Type B pancreatic cell (in vitro differentiated cells): ENCODE data around the gene FHL2. TPM values are rescaled to one million over a fixed set of nuclear protein-coding genes. Genes with fewer than 3 reads are reported as not detected.

Experiments used
- DNase-seq: peaks from one replicate; pipeline ENCODE4 v3.0.0; 2021; ENCODE audit warnings: mixed read lengths; ENCODE audit not compliant: unreplicated experiment; ENCODE audit errors: extremely low spot score
- H3K27ac Mint-ChIP-seq: 2 replicates; pipeline ENCODE4 v1.8.0; 2021; ENCODE audit warnings: mild to moderate bottlenecking, mixed read lengths
- H3K27me3 Mint-ChIP-seq: 2 replicates; pipeline ENCODE4 v1.8.0; 2021; ENCODE audit warnings: mixed read lengths
- H3K36me3 Mint-ChIP-seq: 2 replicates; pipeline ENCODE4 v1.8.0; 2021; ENCODE audit warnings: mixed read lengths
- H3K4me1 Mint-ChIP-seq: one replicate; pipeline ENCODE4 v1.8.0; 2021; ENCODE audit warnings: mixed read lengths; ENCODE audit not compliant: unreplicated experiment
- H3K4me3 Mint-ChIP-seq: 2 replicates; pipeline ENCODE4 v1.8.0; 2021; ENCODE audit warnings: mild to moderate bottlenecking, mixed read lengths
- H3K9me3 Mint-ChIP-seq: 2 replicates; pipeline ENCODE4 v1.8.0; 2021; ENCODE audit warnings: mixed read lengths
- CTCF ChIP-seq: fragments of 200-600 bp; sonication (generic); conservative IDR thresholded peaks from 2 replicates; pipeline ENCODE4 v1.5.0; 2021; ENCODE audit warnings: antibody characterized with exemption, mild to moderate bottlenecking
- total RNA-seq: library from RNA; stranded (reverse); gene quantifications from 2 replicates; pipeline ENCODE4 v1.2.1, GENCODE V29; 2021; ENCODE audit warnings: low replicate concordance

Gene FHL2
- total RNA-seq, 1 donor from 2014 or later: 21.9 TPM

- H3K4me1 Mint-ChIP-seq: peaks cover 19% of the 10 kb centered on the region
- no peaks in the 10 kb centered on the region for H3K27me3 Mint-ChIP-seq
- no peaks in the 10 kb centered on the region for H3K9me3 Mint-ChIP-seq
- TF ChIP-seq CTCF: no peak
- H3K36me3 Mint-ChIP-seq: no peaks in the 10 kb centered on the region
- H3K27ac Mint-ChIP-seq: no peak overlapping the region
- DNase-seq: no peak
- no peak overlapping the region for H3K4me3 Mint-ChIP-seq
These were observed 75.7 kb downstream of the FHL2 start for GRCh38 chr2:105323111-105323510.

GRCh38 chr2:105321875-105322646, 76.8 kb downstream of the FHL2 start:
- Mint-ChIP-seq H3K36me3 (peaks cover 3% of the 10 kb centered on the region), H3K4me3 (no peak overlapping the region), H3K27me3 (no peaks in the 10 kb centered on the region), H3K27ac (no peak overlapping the region), H3K9me3 (no peaks in the 10 kb centered on the region), H3K4me1 (peaks cover 14% of the 10 kb centered on the region)
- TF ChIP-seq CTCF: no peak
- DNase-seq: no peak

- no peak for DNase-seq
- no peak overlapping the region for H3K4me3 Mint-ChIP-seq
- H3K36me3 Mint-ChIP-seq: peaks cover 3% of the 10 kb centered on the region
- peaks cover 14% of the 10 kb centered on the region for H3K4me1 Mint-ChIP-seq
- no peak overlapping the region for H3K27ac Mint-ChIP-seq
- no peaks in the 10 kb centered on the region for H3K27me3 Mint-ChIP-seq
- H3K9me3 Mint-ChIP-seq: no peaks in the 10 kb centered on the region
- no peak for TF ChIP-seq CTCF
These were observed 78.1 kb downstream of the FHL2 start for GRCh38 chr2:105320651-105321215.

- Mint-ChIP-seq H3K36me3 (peaks cover 3% of the 10 kb centered on the region), H3K9me3 (no peaks in the 10 kb centered on the region), H3K4me3 (no peak overlapping the region), H3K27ac (no peak overlapping the region), H3K27me3 (no peaks in the 10 kb centered on the region), H3K4me1 (peaks cover 9% of the 10 kb centered on the region)
- no peak for TF ChIP-seq CTCF
- no peak for DNase-seq
These were observed 80.9 kb downstream of the FHL2 start for GRCh38 chr2:105317937-105318336.

GRCh38 chr2:105315314-105315713, 83.5 kb downstream of the FHL2 start:
- H3K4me3 Mint-ChIP-seq: no peak overlapping the region
- peaks cover 3% of the 10 kb centered on the region for H3K4me1 Mint-ChIP-seq
- DNase-seq: no peak
- no peaks in the 10 kb centered on the region for H3K27me3 Mint-ChIP-seq
- H3K27ac Mint-ChIP-seq: no peak overlapping the region
- H3K36me3 Mint-ChIP-seq: peaks cover 3% of the 10 kb centered on the region
- TF ChIP-seq CTCF: no peak
- H3K9me3 Mint-ChIP-seq: no peaks in the 10 kb centered on the region
